OCI-LY7 (cell line): ENCODE measurements around the gene AGBL4.

Source experiments
- EZH2phosphoT487 ChIP-seq: fragments of 200-600 bp; sonication (generic); IDR thresholded peaks from 2 replicates; pipeline ENCODE4 v1.6.1; 2018; ENCODE audit warnings: low read depth, borderline replicate concordance, mild to moderate bottlenecking, mixed run types, antibody characterized with exemption, low read length, moderate library complexity, mixed read lengths
- TF ChIP-seq, protein P1 (sequence below): fragments of 200-600 bp; sonication (generic); conservative IDR thresholded peaks from 2 replicates; pipeline ENCODE4 v1.5.1; 2014; ENCODE audit warnings: mild to moderate bottlenecking, antibody characterized with exemption, low read length, moderate library complexity, mixed read lengths

- TF ChIP-seq, protein P1, sequence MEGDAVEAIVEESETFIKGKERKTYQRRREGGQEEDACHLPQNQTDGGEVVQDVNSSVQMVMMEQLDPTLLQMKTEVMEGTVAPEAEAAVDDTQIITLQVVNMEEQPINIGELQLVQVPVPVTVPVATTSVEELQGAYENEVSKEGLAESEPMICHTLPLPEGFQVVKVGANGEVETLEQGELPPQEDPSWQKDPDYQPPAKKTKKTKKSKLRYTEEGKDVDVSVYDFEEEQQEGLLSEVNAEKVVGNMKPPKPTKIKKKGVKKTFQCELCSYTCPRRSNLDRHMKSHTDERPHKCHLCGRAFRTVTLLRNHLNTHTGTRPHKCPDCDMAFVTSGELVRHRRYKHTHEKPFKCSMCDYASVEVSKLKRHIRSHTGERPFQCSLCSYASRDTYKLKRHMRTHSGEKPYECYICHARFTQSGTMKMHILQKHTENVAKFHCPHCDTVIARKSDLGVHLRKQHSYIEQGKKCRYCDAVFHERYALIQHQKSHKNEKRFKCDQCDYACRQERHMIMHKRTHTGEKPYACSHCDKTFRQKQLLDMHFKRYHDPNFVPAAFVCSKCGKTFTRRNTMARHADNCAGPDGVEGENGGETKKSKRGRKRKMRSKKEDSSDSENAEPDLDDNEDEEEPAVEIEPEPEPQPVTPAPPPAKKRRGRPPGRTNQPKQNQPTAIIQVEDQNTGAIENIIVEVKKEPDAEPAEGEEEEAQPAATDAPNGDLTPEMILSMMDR, result no peak
- no peak for TF ChIP-seq EZH2phosphoT487
Observed at GRCh38 chr1:49389699-49390098, 634.1 kb downstream of the AGBL4 start.
